Stimulated activated CD4-positive, alpha-beta T cell treated with anti-CD3 and anti-CD28 coated beads, Interleukin-4, amount 100 ng/mL, for 24 hours (primary cell): Measurements from ENCODE around the gene ACTG2.
"Not testable (repeated sequence)": the region's sequence is repeated elsewhere in the genome, so short reads cannot be mapped to it uniquely, and the experiment has no call there.

ENCODE experiments used
- DNase-seq: peaks from one replicate; pipeline ENCODE4 v3.0.0-alpha.2; 2020

Gene ACTG2

DNA sequence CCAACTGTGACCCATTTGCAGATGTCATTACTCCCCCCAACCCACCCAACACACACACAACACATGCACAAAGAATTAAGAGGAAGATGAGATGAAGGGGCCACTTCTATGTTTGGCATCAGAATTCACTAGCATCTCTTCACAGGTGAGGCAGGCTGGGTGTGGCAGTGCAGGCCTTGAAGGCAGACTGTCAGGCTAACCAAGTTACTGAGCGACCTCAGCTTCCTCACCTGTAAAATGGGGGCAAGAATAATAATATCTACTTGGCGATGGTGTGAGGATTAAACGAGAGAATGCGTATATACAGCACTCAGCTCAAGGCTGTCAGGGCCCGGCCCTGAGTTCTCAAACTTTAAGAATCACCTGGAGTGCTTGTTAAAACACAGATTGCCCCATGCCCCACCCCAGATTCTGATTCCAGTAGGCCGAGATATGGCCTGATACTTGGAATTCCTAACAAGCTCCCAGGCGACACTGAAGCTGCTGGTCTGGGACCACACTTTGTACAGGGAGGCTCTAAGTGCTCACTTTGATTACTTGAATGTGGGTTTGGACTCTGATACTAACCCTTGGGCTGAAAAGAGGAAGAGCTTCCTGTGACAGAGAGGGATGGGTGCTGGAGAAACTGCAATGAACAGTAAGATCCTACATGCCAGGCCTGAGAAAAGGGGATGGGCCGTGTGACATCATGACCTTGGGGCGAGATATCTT lies 1.1 kb downstream of the ACTG2 start:
- no peak for DNase-seq

DNA sequence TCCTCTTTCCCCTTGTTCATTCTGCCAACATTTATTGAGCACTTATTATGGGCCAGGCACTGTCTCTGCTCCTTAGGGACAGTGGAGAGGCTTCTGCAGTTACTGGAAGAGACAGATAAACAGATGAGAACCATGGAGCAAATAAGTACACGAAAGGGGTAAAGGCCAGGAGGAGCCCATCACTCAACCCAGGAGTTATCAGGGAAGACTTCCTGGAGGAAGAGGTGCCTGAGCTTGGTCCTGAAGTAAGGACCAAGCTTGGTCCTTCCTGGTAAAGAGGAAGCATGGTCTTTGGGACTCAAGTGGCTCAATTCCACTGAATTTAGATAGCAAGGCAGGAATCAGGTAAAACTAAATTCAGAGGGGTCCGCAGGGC lies 1.7 kb downstream of the ACTG2 start:
- DNase-seq = no peak

DNA sequence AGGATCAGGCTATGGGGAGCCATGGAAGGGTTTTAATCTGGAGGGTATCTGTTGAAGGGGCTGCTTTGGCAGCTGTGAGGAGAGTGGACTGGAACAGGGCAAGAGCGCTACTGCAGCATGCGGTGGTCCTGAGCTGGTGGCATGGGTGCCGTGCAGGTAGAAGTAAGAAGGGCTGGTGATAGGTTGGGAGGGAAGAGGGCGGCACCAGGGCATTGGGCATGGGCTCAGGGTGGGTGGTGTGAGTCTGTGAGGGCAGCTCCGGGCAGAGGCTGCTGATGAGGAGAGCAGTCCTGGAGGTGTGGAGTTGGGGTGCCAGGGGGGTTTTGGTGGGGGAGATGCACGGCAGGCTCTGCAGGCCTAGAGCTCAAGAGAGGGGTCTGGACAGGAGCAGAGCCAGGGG lies 2.1 kb downstream of the ACTG2 start:
- DNase-seq = no peak

DNA sequence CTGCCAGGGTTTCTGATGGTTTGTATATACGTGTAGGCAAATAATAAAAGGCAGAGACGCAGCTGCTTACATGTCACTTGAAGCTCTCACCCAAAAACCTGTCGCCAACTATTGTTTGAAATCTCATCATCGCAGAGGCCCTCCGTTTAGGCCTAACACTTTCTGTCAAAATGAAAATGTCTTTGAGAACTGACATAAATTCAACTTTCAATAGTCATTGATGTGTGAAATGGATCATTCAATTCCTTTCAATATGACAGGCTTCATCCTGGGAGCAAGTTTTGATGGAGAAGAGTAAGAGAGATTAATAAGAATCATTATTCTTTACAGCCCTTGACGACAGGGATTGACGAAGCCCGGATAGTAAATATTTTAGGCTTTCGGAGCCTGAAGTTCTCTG lies 2.7 kb downstream of the ACTG2 start:
- DNase-seq = no peak

DNA sequence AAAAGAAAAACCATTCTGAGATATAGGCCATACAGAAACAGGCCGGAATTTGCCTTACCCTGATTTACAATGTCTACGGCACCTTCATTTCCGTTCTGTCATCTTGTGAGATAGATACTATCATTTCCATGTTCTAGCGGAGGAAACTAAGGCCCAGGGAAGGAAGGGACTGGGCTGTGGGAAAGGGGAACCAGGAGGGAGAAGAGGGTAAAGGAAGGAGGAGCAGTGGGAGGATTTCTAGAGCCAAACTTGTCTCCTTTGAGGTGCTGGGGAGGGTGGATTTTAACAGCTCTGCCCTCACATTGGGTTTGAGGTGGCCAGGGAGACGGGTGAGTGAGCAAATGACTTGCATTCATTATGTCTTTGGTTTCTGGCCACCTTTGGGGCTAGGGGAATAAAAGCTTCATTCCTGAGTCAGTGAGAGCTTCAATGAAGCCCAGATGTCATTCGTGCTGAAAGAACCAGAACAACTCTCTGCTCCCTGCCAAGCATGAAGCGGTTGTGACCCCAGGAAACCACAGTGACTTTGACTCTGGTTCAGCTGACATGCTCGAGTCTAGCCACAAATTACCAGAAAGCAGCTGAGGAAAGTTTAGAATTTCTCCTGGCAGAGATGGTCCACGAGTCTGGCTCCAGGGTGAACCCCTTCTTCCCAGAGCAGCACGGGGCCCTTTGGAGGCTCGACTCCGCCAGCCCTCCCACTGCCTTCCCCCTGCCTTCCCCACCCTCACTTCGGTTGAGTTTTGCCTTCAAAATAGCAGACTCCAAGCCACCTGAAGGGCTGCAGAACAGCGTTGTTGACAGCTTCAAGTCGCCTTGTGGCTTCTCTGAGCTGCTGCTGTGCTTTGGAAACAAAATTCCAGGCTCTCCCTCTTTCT lies 3.8 kb downstream of the ACTG2 start:
- DNase-seq = peak; percentile 25

DNA sequence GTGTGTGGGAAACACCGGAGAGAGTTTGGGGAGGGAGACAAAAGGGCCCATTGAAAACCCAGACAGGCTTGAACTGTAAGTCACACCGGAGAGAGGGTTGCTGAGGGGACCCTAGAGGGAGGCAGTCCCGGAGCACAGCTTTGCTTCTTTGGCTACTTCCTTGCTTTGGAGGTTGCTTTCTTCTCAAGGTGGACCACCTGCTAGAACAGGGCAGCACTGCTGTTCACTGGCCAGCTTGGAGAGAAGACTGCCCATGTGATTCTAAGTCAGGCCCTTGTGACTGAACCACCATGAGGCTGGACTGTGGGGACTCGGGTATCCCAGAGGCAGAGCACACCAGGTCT lies 4.4 kb downstream of the ACTG2 start:
- no peak for DNase-seq

DNA sequence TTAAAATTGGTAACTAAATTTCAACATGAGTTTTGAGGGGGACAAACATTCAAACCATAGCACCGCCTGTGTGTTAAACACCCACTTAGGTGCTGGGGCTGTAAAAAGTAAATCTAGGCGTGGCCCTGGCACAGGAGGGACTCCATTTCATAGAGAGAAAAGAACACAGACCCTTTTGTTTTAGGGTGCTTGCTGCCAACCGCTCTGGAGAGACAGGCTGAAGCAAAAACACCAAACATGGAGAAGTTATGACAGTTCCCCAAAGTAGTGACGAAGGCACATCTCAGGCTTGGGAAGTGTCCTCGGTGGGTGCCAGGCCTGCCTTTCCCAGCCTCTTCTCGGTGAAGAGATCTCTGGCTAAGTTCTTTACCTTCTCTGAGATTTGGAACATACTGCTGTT lies 5.1 kb downstream of the ACTG2 start:
- DNase-seq = no peak

DNA sequence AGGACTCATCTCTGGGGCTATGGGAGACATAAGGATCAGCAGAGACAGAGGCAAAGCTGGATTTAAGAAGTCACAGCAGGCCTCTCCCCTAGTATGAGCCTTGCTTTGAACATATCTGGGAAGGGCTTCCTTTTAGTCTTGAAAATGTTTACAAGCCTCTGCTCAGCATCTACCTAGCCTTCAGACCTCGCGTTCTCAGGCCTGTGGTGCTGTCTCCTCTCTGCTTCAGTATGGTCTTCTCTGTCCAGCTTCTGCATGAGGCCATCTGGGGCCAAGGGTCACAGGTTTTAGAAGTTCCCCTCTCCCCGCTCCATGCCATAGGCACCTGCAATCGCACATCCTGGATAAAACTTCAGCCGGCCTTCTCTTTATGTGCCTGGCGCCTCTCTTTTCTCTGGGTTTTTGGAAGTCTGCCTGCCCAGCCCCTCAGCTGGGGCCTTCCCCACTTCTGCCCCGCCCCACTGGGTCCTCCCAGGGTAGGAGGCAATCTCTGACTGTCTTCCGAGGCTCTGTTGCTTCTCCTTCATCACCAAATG lies 7.1 kb downstream of the ACTG2 start:
- no peak for DNase-seq

DNA sequence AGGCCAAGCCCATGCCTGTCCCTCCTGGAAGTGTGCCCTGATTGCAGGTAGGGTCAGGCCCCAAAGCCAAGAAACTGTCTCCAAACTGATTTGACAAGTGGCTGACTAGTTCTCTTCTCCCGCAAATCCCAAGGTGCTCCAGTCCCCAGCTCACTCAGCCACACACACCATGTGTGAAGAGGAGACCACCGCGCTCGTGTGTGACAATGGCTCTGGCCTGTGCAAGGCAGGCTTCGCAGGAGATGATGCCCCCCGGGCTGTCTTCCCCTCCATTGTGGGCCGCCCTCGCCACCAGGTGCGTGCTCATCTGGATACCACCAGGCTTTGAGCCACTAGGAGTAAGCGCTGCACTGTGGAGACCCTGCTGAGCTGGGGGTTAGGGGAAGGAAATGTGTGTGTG lies 8.3 kb downstream of the ACTG2 start:
- DNase-seq = no peak

DNA sequence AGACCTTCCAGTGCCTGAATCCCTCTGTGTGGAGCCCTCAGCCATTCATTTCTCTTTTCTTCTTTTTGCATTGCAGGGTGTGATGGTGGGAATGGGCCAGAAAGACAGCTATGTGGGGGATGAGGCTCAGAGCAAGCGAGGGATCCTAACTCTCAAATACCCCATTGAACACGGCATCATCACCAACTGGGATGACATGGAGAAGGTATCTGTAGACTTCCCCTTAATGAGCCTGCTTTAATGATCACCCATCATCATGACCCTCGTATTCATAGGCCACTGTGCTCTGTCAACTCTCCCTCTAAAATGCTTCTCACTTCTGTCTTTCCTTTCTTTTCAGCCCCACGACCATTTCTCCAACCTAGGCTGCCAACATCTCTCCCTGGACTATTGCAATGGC lies 9.5 kb downstream of the ACTG2 start:
- DNase-seq = no peak

DNA sequence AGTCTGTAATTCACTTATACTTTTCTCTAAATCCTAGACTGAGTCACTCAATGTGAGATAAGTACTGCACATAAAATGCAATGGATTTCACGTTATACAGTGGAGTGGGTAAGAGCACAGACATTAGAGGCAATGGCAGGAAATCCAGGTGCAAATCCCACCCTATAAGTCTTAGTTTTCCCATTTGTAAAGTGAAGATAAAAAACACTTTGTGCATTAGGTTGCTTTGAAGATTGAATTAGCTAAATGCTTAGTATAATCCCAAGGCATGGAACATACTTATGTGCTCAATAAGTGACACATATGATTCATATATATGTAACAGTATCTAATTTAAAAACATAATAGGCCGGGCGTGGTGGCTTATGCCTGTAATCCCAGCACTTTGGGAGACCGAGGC lies 10.5 kb downstream of the ACTG2 start:
- DNase-seq = no peak

DNA sequence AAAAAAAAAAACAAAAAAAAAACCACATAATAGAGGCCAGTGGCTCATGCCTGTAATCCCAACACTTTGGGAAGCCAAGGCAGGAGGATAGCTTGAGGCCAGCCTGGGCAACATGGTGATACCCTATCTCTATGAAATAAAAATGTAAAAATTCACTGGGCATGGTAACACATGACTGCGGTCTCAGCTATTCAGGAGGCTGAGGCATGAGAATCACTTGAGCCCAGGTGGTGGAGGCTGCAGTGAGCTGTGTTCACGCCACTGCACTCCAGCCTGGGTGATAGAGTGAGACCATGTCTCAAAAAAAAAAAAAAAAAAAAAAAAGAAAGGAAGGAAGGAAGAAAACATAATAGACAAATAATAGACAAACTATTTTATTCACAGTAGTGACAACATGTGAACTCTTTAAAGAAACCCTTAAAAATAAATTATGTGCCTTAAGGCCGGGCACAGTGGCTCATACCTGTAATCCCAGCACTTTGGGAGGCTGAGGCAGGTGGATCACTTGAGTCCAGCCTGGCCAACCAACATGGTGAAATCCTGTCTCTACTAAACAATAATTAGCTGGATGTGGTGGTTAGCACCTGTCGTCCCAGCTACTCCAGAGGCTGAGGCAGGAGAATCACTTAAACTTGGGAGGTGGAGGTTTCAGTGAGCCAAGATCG lies 11.3 kb downstream of the ACTG2 start:
- not testable (repeated sequence) for DNase-seq

DNA sequence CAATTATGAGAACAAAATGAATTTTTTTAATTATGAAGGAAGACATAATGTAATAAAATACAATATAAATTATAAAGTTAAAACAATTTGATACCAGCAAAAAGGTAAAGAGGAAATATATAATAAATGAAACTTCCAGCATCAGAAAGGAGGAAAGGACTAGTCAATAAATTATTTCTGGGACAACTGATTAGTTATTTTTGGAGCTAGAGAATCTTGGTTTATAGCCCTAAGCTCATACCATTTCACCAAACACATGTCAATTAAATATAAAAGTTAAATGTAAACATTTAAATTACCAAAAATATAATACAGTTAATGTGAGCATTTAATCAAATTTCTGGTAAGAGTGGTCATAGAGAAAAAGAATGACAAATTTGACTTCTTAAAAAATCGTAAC lies 12.1 kb downstream of the ACTG2 start:
- DNase-seq = no peak

DNA sequence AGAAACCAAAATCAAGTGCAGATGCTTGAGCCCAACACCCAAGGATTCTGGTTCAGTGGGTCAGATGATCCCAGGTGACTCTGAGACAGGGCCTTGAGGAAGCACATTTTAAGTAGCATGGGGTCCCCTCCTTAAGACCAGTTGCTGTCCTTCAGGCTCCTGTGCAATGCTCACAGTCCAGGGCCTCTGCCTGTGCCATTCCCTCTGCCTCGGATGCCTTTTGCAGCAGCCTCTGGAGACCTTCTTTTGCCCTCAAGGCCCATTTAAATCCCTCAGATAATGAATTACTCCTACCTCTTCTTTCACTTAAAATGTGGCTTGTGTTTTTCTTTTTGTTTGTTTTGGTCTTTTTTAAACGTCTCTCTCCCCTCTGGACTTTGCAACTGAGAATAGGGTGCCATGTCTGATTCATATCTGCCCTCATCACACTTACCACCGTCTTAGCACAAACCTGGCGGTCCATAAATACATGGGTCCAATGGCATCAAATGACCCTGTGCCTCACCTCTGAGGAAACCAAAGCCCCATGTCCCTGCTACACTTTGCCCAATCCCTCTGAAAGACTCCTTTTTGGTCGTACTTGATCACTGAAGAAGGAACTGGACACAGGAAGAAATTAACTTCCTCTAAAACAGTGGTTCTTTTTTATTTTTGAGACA lies 14.2 kb downstream of the ACTG2 start:
- DNase-seq = no peak

DNA sequence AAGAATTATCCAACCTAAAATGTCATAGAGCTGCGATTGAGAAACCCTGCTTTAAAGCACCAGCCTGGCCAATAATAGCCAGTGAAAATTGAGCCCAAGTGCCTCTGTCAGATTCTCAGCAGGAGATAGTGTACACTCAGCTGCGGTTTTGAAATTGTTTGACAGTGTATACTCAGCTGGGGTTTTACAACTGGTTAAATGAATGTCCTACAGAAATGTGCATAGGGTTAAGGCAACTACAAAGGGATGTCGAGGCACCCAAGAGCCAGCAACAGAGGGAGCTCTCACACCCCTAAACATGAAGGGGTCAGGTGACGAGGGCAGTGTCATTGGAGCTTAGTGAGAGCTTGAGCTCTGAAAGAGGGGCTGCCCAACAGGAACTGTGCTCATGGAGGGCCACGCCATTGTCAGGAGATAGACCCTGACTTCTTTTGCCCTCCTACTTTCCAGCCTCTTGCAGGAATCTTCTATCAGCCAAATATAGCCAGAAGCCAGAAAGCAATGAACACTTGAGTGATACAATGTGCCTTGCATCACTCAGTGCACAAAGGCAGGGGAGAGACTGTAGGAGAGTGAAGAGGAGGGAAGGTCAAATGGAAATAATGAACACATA lies 15.1 kb downstream of the ACTG2 start:
- DNase-seq = peak; percentile 62

DNA sequence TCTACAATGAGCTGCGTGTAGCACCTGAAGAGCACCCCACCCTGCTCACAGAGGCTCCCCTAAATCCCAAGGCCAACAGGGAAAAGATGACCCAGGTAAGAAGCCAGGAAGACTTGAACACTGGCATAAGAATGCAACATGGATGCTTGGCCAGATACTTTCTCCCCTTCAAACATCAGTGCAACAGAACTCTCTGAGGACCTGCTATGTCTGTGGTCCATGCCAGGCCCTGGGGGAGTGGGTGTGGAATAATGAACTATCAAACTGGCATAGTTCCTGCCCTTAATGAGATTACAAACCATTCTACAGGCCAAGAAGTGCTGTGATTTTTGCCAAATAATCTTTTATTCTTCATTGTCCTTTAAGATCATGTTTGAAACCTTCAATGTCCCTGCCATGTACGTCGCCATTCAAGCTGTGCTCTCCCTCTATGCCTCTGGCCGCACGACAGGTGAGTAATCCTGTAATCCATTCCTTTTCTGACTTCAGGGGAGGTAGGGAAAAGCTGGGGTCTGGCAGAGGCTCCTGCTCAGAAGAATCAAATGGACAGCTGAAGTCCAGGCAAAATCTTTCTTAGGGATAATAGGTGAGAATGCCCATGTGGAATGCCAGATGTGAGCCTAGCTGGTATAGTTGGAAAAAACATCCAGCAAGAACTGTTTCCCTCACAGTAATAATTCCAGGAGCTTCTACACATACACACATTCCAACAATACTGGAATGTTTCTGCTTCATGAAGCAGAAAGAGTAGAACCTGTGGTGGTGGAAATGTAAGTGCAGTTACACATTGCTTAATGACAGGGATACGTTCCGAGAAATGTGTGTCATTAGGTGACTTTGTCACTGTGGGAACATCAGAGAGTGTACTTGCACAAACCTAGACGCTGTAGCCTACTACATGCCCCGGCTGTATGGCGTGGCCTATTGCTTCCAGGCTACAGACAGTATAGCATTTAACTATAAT lies 16.2 kb downstream of the ACTG2 start:
- no peak for DNase-seq

DNA sequence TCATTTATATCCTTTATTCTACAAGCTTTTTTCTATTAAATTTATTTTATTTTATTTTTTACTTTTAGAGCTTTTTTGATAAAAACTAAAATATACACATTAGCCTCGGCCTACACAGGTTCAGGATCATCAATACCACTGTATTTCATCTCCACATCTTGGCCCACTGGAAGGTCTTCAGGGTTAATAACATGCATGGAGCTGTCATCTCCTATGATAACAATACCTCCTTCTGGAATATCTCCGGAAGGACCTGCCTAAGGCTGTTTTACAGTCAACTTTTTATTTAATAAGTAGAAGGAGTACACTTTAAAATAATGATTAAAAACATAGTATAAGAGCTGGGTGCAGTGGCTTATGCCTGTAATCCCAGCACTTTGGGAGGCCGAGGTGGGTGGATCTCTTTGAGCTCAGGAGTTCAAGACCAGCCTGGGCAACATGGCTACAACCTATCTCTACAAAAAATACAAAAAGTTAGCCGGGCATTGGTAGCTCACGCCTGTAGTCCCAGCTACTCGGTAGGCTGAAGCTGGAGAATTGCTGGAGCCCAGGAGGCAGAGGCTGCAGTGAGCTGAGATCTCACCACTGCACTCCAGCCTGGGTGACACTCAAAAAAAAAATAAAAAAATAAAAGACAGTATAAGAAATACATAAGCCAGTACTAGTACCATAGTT lies 18.2 kb downstream of the ACTG2 start:
- no peak for DNase-seq

DNA sequence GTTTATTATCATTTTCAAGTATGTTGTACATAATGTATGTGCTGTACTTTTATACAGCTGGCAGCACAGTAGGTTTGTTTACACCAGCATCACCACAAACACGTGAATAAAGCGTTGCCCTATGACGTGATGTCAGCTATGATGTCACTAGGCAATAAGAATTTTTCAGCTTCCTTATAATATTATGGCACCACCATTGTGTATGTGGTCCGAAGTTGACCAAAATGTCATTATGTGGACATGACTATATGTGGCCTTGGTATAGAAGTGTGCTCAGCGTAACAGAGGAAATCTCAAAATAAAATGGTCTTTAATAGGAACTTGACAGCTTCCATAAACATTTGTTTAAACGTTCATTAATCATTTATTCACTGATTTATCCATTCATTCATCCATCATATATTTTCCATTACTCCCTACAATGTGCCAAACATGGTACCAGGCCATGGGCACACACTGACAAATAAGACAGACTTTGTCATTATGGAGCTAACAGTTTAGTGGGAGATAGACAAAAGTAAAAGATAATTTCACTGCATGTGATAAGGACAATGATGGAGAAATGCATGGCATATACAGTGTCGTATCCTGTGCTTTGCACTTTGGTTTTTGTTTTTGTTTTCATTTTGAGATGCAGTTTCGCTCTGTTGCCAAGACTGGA lies 18.9 kb downstream of the ACTG2 start:
- DNase-seq = no peak

DNA sequence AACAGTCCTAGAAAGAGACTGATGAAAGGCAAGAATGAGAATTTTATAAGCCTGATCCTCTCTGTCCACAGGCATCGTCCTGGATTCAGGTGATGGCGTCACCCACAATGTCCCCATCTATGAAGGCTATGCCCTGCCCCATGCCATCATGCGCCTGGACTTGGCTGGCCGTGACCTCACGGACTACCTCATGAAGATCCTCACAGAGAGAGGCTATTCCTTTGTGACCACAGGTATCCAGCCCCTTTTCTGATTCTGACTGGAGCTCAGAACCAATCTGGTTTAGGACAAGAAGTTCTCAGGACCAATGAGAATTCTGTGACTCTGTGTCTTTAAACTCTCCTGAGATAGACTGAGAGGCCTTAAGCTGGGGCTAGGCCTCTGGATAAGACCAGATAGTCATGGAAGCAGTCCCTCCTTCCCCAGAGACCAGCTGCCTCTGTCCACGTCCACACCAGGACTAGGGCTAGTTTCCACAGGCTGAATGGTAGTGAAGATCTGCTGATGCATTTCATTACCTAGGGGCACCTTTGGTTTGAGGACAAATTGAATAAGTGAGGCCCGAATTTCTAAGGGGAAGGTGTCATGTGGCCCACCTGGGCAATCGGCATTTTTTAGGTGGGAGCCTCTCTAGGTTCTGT lies 20.7 kb downstream of the ACTG2 start:
- DNase-seq = no peak

DNA sequence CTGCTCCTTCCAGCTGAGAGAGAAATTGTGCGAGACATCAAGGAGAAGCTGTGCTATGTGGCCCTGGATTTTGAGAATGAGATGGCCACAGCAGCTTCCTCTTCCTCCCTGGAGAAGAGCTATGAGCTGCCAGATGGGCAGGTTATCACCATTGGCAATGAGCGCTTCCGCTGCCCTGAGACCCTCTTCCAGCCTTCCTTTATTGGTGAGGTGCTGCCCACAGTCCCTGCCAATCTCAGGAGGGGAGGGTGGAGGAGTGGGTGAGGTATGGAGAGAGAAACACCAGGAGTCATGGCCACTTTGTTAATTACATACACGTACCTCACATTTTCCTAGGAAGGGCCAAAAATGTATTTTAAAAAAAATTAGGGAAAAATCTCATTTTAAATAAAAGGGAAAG lies 21.9 kb downstream of the ACTG2 start:
- DNase-seq = no peak
